Heart right ventricle (tissue), 16 donors: Measurements from ENCODE around the gene EFHB. TPM values are rescaled to one million over a fixed set of nuclear protein-coding genes. Genes with fewer than 3 reads are reported as not detected.

ENCODE experiments used
- ATAC-seq, 8 donors: fragments of 200-7000 bp; cut with Tn5 transposase; one replicate each; pipeline ENCODE4 v1.9.1; 2020; ENCODE audit warnings: mild to moderate bottlenecking in 8 of 8, moderate library complexity in 8 of 8, moderate number of reproducible peaks in 1 of 8
- DNase-seq, 2 donors: peaks; one replicate each; pipeline ENCODE4 v3.0.0-alpha.2; 2020
- H3K27ac ChIP-seq, 10 donors: fragments of 200-600 bp; sonication (generic) in 2 of 10; one replicate each; pipeline versions ENCODE4 v1.5.0 to v1.8.0; 2020 to 2022; ENCODE audit warnings: mild to moderate bottlenecking in 3 of 10
- H3K27me3 ChIP-seq, 7 donors: fragments of 200-600 bp; one replicate each; pipeline ENCODE4 v1.8.0; 2021 to 2022; ENCODE audit warnings: mild to moderate bottlenecking in 2 of 7
- H3K36me3 ChIP-seq, 9 donors: fragments of 200-600 bp; sonication (generic) in 1 of 9; one replicate each; pipeline versions ENCODE4 v1.5.0 to v1.8.0; 2020 to 2022; ENCODE audit warnings: mild to moderate bottlenecking in 2 of 9
- H3K4me1 ChIP-seq, 9 donors: fragments of 200-600 bp; sonication (generic) in 1 of 9; one replicate each; pipeline versions ENCODE4 v1.5.0 to v1.8.0; 2020 to 2022; ENCODE audit warnings: mild to moderate bottlenecking in 4 of 9
- H3K4me3 ChIP-seq, 10 donors: fragments of 200-600 bp; sonication (generic) in 2 of 10; one replicate each; pipeline versions ENCODE4 v1.5.0 to v1.8.0; 2020 to 2022; ENCODE audit warnings: mild to moderate bottlenecking in 7 of 10, moderate library complexity in 2 of 10
- H3K9me3 ChIP-seq, 11 donors: fragments of 200-600 bp in 10 of 11; sonication (generic) in 2 of 11; one replicate each; pipeline versions ENCODE4 v1.5.0 to v1.8.0; 2013 to 2022; ENCODE audit warnings: mild to moderate bottlenecking in 2 of 11, control low read depth in 1 of 11, moderate library complexity in 1 of 11
- WGBS, 2 donors: extraction: QIAGEN DNeasy Blood & Tissue Kit; methylation state at CpG; one replicate each; pipeline ENCODE4 v1.1.7; 2013; ENCODE audit warnings: inconsistent platforms in 1 of 2; 5-methylcytosine and 5-hydroxymethylcytosine counted together
- intact Hi-C, 10 donors: fragments of 100-400 bp; cut with DNase I; formaldehyde crosslinking; loops; one replicate each; pipeline versions ENCODE4 v1.11.1 to v1.14.2; 2022
- long read RNA-seq, 3 donors: library from polyadenylated mRNA; unstranded; transcript quantifications; one replicate each; pipeline ENCODE4 v2.0.0, GENCODE V29; 2020 to 2021
- polyA plus RNA-seq, 2 donors: library from polyadenylated mRNA; stranded (reverse); fragments of 200-250 nt; gene quantifications; one replicate each; pipeline ENCODE4 v1.2.3, GENCODE V29; 2013
- total RNA-seq, 10 donors: library from RNA; stranded (reverse); fragmentation: NEBNext Ultra II Directional in 3 of 10; extraction: Animal tissue kit (Norgen Biotek cat#: 25700) in 3 of 10; gene quantifications; one replicate each; pipeline versions ENCODE4 v1.2.1 to v1.2.4, GENCODE V29; 2021 to 2023
- TF ChIP-seq, protein P1 (sequence below), 9 donors: fragments of 200-600 bp; sonication (generic) in 2 of 9; IDR thresholded peaks; one replicate each; pipeline versions ENCODE4 v1.5.0 to v1.8.0; 2021 to 2022; ENCODE audit warnings: antibody characterized with exemption in 9 of 9, mild to moderate bottlenecking in 5 of 9, moderate library complexity in 1 of 9
- donor health status: Arrhythmogenic right ventricular cardiomyopathy.
- donor health status: ischemic (EF 13 %, LVEDD 7.1; RV severe dilation, severe dysfunction).
- donor health status: healthy with polysubstance abuse.
- donor health status: DM: no; HTN: yes; CAD: no.
- donor health status: DM: no; HTN: no; CAD: no.
- donor health status: ischemic (EF 25% LVEDD 6.9; RV normal size, moderate dysfunction).
- donor health status: ischemic (EF 25% LVEDD 5.7; RV mildly dilated, moderate dysfunction).
- donor health status: healthy.
- donor health status: DM: yes; HTN: yes; CAD: no.
- donor health status: Ischemic cardiomyopathy.
- donor health status: ischemic (EF 35%, LVEDD 5.7; RV mildly dilated, moderate dysfunction).
- donor health status: nonischemic (EF 11% LVEDD 7.7; RV severe dilation, severe dysfunction).
- donor health status: DM: yes; HTN: yes; CAD: no.
- donor health status: PGD.
- donor health status: ischemic (EF 29% LVEDD 5.4; RV normal size, mild dysfunction).
- donor health status: nonischemic (EF 23%, LVEDD 6.1; RV moderate dilation, normal function).

Gene EFHB, protein sequence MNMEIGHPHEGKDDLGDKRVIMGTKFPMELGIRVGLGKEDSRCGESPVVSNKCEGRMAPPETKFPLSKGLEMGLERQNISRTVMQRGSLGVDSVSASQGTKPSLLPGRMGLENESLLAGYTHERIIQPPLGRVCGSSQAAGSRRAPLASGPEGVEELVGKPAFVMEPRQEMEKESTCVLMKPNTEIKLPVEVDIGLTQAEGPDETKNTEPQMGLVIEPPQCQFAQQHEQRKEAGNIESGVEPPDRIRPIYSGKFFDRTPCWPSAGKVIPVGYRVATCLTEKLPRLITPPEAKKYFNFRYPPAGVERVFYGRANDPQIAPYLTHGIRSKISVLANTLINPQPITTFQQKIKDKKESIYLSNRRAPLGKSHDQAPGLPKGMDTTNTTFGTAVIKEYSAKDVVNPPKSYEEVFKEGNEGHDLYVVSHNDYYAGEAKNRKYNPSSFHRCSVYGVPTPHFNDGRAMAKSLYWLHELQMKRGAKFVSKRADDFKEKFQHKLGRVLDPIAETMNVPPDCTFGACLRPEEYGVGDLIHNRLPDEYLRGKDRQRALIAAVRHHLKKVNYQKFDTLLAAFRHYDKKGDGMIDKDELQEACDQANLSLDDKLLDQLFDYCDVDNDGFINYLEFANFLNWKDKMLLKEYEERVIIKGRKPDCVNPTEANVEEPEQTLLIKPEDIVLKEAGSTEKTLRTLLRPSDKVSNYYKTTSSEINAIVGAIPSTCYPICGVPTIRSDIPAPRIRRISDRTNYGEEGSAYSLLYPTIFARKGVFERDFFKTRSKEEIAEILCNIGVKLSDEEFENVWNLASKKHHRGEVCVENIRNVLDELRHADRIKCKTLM
- total RNA-seq (under 1 TPM in 8 of 10 donors, not detected in 2; 0.34 to 0.94 (median 0.64) TPM), polyA plus RNA-seq (1 to 10 TPM in 1 of 2 donors, under 1 TPM in 1; 0.19 to 1.6 TPM)
- long read RNA-seq, donor 1 = 0 reads
- long read RNA-seq, donor 2 = 0 reads
- long read RNA-seq, donor 3 = 0 reads

DNA sequence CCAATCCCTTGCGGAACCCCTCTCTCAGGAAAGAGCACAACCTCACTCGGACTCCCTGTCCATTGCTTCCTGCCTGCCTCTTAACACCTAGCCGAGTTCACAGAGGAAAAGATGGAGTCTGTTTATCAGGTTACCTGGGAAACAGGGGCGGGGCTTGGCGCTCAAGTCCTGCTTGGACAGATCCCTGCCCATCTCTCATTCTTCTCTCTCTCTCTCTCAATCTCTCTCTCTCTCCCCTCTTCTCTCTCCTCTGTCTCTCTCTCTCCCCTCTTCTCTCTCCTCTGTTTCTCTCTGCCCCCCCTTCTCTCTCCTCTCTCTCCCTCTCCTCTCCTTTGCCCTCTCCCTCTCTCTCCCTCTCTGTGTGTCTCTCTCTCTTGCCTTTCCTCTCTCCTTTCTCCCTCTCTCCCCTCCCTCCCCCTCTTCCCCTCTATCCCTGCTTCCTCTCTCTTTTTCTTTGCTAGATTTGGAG lies at the start of gene EFHB:
Gene EFHB (minus strand): TSS at position 120 of the 469 bp plus-strand sequence. CDS start 199 bp downstream, outside the sequence.
- Histone ChIP-seq H3K9me3 (no peaks in the 10 kb centered on the region), H3K36me3 (no peaks in the 10 kb centered on the region), H3K4me3 (no peak within 1 kb of the TSS), H3K27ac (no peak within 1 kb of the TSS), H3K4me1 (peaks cover 0 to 21% (median 0%) of the 10 kb centered on the region in 9 donors), H3K27me3 (peaks cover 0 to 11% (median 4%) of the 10 kb centered on the region in 7 donors)
- no peak for DNase-seq
- 31 to 34% methylated on average over 5 of the region's 5 CpGs for WGBS, 2 donors
- TF ChIP-seq, protein P1, sequence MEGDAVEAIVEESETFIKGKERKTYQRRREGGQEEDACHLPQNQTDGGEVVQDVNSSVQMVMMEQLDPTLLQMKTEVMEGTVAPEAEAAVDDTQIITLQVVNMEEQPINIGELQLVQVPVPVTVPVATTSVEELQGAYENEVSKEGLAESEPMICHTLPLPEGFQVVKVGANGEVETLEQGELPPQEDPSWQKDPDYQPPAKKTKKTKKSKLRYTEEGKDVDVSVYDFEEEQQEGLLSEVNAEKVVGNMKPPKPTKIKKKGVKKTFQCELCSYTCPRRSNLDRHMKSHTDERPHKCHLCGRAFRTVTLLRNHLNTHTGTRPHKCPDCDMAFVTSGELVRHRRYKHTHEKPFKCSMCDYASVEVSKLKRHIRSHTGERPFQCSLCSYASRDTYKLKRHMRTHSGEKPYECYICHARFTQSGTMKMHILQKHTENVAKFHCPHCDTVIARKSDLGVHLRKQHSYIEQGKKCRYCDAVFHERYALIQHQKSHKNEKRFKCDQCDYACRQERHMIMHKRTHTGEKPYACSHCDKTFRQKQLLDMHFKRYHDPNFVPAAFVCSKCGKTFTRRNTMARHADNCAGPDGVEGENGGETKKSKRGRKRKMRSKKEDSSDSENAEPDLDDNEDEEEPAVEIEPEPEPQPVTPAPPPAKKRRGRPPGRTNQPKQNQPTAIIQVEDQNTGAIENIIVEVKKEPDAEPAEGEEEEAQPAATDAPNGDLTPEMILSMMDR (IDR thresholded peaks at IDR 0.05) = no peak
- intact Hi-C loops = no loop called here
- no peak for ATAC-seq

DNA sequence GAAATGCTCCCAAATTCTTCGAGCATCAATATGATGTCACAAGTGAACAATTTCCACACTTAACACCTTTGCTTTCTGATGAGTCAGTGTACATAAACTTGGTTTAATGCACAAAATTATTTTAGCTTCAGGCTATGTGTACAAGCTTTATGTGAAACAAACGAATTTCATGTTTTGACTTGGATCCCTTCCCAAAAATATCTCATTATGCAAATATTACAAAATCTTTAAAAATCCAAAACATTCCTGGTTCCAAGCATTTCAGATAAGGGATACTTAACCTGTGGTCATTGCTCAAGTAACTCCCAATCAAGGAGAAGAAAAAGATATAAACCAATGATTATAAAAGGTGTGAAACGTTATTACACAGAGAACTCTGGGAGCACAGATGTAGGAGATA lies 38.0 kb upstream of the EFHB start:
- intact Hi-C loops = no loop called here
- no peak for ATAC-seq
- TF ChIP-seq, protein P1 (IDR thresholded peaks at IDR 0.05) = no peak

DNA sequence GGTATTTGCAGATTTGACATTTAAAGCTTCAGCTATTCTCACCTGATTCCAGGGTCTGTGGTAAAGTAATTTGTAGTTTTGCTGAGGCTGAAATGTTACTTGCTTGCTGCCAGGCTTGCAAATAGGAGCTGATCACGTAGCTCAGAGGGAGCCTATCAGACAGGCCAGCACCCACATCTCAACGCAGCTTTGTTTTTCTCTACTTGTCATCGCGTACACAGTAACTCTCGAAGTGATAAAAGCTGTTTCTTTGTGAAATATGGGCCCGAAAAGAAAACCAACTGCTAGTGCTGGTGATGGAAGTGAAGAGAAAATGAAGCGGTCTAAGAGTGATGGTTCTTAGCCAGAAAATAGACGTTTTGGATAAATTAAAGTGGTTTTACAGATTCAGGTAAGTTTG lies 36.3 kb upstream of the EFHB start:
- peak in 5 of 8 donors; percentile 53 to 81 (median 75) for ATAC-seq
- TF ChIP-seq, protein P1 (IDR thresholded peaks at IDR 0.05) = no peak
- 29 to 59% methylated on average over 8 of the region's 8 CpGs for WGBS, 2 donors
- peaks cover 0 to 54% (median 32%) of the 10 kb centered on the region in 9 donors for H3K4me1 ChIP-seq
- no peaks in the 10 kb centered on the region for H3K27me3 ChIP-seq
- no peak for DNase-seq
- H3K4me3 ChIP-seq = no peak overlapping the region
- H3K27ac ChIP-seq = peak overlapping the region in 2 of 10 donors; percentile 1 to 42
- peaks cover 0 to 29% (median 10%) of the 10 kb centered on the region in 9 donors for H3K36me3 ChIP-seq
- intact Hi-C loops = no loop called here
- no peaks in the 10 kb centered on the region for H3K9me3 ChIP-seq

More for the DNA sequence above, 38.0 kb upstream of the EFHB start:
- Histone ChIP-seq H3K9me3 (no peaks in the 10 kb centered on the region), H3K4me3 (no peak overlapping the region), H3K36me3 (peaks cover 0 to 46% (median 22%) of the 10 kb centered on the region in 9 donors), H3K27ac (no peak overlapping the region), H3K27me3 (no peaks in the 10 kb centered on the region), H3K4me1 (peaks cover 0 to 48% (median 21%) of the 10 kb centered on the region in 9 donors)
- DNase-seq = no peak
- WGBS, 2 donors = 48 to 56% methylated on average over 3 of the region's 3 CpGs

DNA sequence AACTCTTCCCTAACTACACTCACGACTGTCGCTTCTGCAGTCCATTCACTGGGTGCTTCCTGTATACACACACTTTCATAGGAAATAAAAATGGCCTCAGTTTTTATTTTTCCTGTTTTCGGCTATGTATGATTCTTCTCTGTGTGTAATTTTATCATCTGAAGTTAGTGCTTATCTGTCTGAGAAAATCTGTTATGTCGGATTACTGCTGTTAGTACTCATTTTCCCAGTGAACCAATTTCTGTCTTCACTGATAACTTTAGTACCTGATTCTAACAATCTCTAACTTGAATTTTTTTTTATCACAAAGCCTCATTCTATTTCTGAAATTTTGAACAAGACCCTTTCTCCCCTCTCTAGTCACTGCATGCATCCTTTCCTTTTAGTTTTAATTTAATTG lies 33.8 kb upstream of the EFHB start:
- H3K4me3 ChIP-seq = no peak overlapping the region
- TF ChIP-seq, protein P1 (IDR thresholded peaks at IDR 0.05) = no peak
- WGBS, 2 donors = 70 to 72% methylated on average over 4 of the region's 4 CpGs
- intact Hi-C loops = loop anchor here in 1 of 10 donors (10.0 kb wide), 1 partner anchor 67 kb away; no protein-coding TSS in a partner anchor
- DNase-seq (no peak), ATAC-seq (no peak)
- no peaks in the 10 kb centered on the region for H3K27me3 ChIP-seq
- no peaks in the 10 kb centered on the region for H3K9me3 ChIP-seq
- peaks cover 0 to 9% (median 0%) of the 10 kb centered on the region in 9 donors for H3K36me3 ChIP-seq
- peaks cover 0 to 53% (median 37%) of the 10 kb centered on the region in 9 donors for H3K4me1 ChIP-seq
- H3K27ac ChIP-seq = no peak overlapping the region
